Measurements from ENCODE around the gene LIPT1. TPM values are rescaled to one million over a fixed set of nuclear protein-coding genes. Genes with fewer than 3 reads are reported as not detected.

LIPT1 gene
- total RNA-seq, 1 donor, result 9.8 TPM

DNA sequence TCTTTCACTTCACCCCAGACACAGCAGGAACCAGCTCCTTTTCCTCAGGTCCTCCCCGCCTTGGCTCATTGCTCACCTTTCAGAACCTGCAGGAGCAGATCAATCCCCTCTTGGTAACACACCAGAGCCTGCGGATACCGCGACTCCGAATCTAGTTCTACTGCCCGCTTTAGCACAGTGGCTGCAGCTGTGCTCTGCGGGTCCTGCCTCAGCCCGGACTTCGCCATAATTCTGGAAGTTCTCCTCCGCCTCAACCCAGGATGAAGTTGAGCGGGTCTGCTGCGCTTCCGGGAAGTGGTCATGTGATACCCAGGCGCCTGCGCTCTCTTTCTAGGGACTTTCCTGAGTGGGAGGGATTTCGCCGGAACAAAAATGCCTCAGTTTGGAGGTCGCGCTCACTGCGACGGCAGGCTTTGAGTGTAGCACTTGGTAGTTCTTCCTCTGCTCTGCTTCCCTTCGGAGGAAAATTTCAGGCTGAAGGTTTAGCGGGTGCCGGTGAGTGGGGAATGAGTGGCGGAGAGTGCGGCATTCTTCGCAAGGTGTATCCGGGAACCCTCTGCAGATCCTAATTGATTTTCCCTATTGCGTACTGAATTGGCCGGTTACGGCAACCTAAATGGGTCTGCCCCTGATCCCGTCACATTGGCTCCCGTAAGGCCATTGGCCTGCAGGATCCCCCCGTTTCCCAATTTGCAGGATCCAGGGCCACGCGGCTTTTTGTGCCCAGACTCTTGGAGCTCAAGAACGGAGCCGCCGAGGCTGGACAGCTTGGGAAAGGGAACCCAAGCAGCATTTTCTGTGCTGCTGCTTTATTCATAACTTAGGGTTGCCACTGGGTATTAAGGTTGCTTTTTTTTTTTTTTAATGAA lies 26.2 kb downstream of the LIPT1 start, which contains the start of the genes MITD1 and MRPL30:
MITD1 (minus strand) TSS at position 304 of the 869 bp plus-strand sequence; CDS start at position 227, 77 bp downstream.
MRPL30 (plus strand) TSS at position 430 of the 869 bp plus-strand sequence. CDS start 5,020 bp downstream, outside the sequence.
- peak within 1 kb of the TSS; percentile 89 for H2AFZ ChIP-seq (ENCODE audit: low read length)
- no peak for TF ChIP-seq CTCF (IDR thresholded peaks at IDR 0.05; ENCODE audit: extremely low read depth, low read depth, low read length)
- H3K4me3 ChIP-seq (ENCODE audit: insufficient read depth, low read length), result peak within 1 kb of the TSS; percentile 85
- no peaks in the 10 kb centered on the region for H3K27me3 ChIP-seq (ENCODE audit: insufficient read depth, low read length)
- no peaks in the 10 kb centered on the region for H3K36me3 ChIP-seq (ENCODE audit: insufficient read depth, low read length)
- peak within 1 kb of the TSS; percentile 84 for H3K27ac ChIP-seq (ENCODE audit: low read depth, low read length)
- peak; percentile 92 for DNase-seq (ENCODE audit: insufficient read length, low spot score, missing footprints)
- peaks cover 88% of the 10 kb centered on the region for H3K79me2 ChIP-seq (ENCODE audit: insufficient read depth, low read length)
- H3K4me2 ChIP-seq (ENCODE audit: insufficient read depth, low read length), result peak within 1 kb of the TSS; percentile 81
- peaks cover 4% of the 10 kb centered on the region for H4K20me1 ChIP-seq (ENCODE audit: insufficient read depth, low read length)
- peaks cover 11% of the 10 kb centered on the region for H3K4me1 ChIP-seq (ENCODE audit: insufficient read depth, low read length)
- no peaks in the 10 kb centered on the region for H3K9me3 ChIP-seq (ENCODE audit: low read depth, low read length)

- Histone ChIP-seq H4K20me1 (ENCODE audit: insufficient read depth, low read length) (peaks cover 7% of the 10 kb centered on the region), H3K79me2 (ENCODE audit: insufficient read depth, low read length) (peaks cover 91% of the 10 kb centered on the region), H3K4me2 (ENCODE audit: insufficient read depth, low read length) (peak overlapping the region; percentile 81), H3K27me3 (ENCODE audit: insufficient read depth, low read length) (no peaks in the 10 kb centered on the region), H3K4me3 (ENCODE audit: insufficient read depth, low read length) (peak overlapping the region; percentile 85), H3K4me1 (ENCODE audit: insufficient read depth, low read length) (peaks cover 11% of the 10 kb centered on the region), H3K27ac (ENCODE audit: low read depth, low read length) (peak overlapping the region; percentile 84), H2AFZ (ENCODE audit: low read length) (peak overlapping the region; percentile 89), H3K9me3 (ENCODE audit: low read depth, low read length) (no peaks in the 10 kb centered on the region), H3K36me3 (ENCODE audit: insufficient read depth, low read length) (peaks cover under 1% of the 10 kb centered on the region)
- no peak for TF ChIP-seq CTCF (IDR thresholded peaks at IDR 0.05; ENCODE audit: extremely low read depth, low read depth, low read length)
- no peak for DNase-seq (ENCODE audit: insufficient read length, low spot score, missing footprints)
Observed at GRCh38 chr2:99181624-99182000, 26.8 kb downstream of the LIPT1 start.

DNA sequence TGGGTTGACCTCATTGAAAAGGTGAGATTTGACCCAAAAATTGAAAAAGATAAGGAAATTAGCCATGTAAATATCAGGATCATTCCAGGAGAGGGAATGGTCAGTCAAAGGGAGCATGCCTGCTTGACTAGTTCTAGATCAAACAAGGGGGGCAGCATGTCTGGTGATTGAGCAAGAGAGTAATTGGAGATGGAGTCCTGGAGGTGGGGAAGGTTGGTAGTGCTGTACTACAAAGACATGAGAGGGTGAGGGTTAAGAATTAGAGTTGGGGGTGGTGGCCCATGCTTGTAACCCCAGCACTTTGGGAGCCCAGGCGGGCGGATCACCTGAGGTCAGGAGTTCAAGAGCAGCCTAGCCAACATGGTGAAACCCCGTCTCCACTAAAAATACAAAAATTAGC lies 28.3 kb downstream of the LIPT1 start:
- no peak overlapping the region for H3K27ac ChIP-seq (ENCODE audit: low read depth, low read length)
- no peak for DNase-seq (ENCODE audit: insufficient read length, low spot score, missing footprints)
- peaks cover 90% of the 10 kb centered on the region for H3K79me2 ChIP-seq (ENCODE audit: insufficient read depth, low read length)
- TF ChIP-seq CTCF (IDR thresholded peaks at IDR 0.05; ENCODE audit: extremely low read depth, low read depth, low read length), result no peak
- H3K4me3 ChIP-seq (ENCODE audit: insufficient read depth, low read length), result no peak overlapping the region
- H4K20me1 ChIP-seq (ENCODE audit: insufficient read depth, low read length), result peaks cover 4% of the 10 kb centered on the region
- peaks cover 11% of the 10 kb centered on the region for H3K4me1 ChIP-seq (ENCODE audit: insufficient read depth, low read length)
- peaks cover 7% of the 10 kb centered on the region for H3K36me3 ChIP-seq (ENCODE audit: insufficient read depth, low read length)
- no peaks in the 10 kb centered on the region for H3K9me3 ChIP-seq (ENCODE audit: low read depth, low read length)
- no peak overlapping the region for H2AFZ ChIP-seq (ENCODE audit: low read length)
- H3K4me2 ChIP-seq (ENCODE audit: insufficient read depth, low read length), result no peak overlapping the region
- H3K27me3 ChIP-seq (ENCODE audit: insufficient read depth, low read length), result no peaks in the 10 kb centered on the region

- peaks cover 10% of the 10 kb centered on the region for H3K4me1 ChIP-seq (ENCODE audit: insufficient read depth, low read length)
- no peak overlapping the region for H2AFZ ChIP-seq (ENCODE audit: low read length)
Observed at GRCh38 chr2:99184811-99185210, 30.0 kb downstream of the LIPT1 start.

More at GRCh38 chr2:99184811-99185210, 30.0 kb downstream of the LIPT1 start:
- no peak for DNase-seq (ENCODE audit: insufficient read length, low spot score, missing footprints)
- Histone ChIP-seq H4K20me1 (ENCODE audit: insufficient read depth, low read length) (peaks cover 4% of the 10 kb centered on the region), H3K27ac (ENCODE audit: low read depth, low read length) (no peak overlapping the region), H3K4me3 (ENCODE audit: insufficient read depth, low read length) (no peak overlapping the region), H3K36me3 (ENCODE audit: insufficient read depth, low read length) (peaks cover 7% of the 10 kb centered on the region), H3K27me3 (ENCODE audit: insufficient read depth, low read length) (no peaks in the 10 kb centered on the region), H3K4me2 (ENCODE audit: insufficient read depth, low read length) (no peak overlapping the region), H3K79me2 (ENCODE audit: insufficient read depth, low read length) (peaks cover 82% of the 10 kb centered on the region), H3K9me3 (ENCODE audit: low read depth, low read length) (no peaks in the 10 kb centered on the region)
- TF ChIP-seq CTCF (IDR thresholded peaks at IDR 0.05; ENCODE audit: extremely low read depth, low read depth, low read length), result no peak
